ENCODE results near the gene PPID.
"Not testable (repeated sequence)": the region's sequence is repeated elsewhere in the genome, so short reads cannot be mapped to it uniquely, and the experiment has no call there.

PPID gene

DNA sequence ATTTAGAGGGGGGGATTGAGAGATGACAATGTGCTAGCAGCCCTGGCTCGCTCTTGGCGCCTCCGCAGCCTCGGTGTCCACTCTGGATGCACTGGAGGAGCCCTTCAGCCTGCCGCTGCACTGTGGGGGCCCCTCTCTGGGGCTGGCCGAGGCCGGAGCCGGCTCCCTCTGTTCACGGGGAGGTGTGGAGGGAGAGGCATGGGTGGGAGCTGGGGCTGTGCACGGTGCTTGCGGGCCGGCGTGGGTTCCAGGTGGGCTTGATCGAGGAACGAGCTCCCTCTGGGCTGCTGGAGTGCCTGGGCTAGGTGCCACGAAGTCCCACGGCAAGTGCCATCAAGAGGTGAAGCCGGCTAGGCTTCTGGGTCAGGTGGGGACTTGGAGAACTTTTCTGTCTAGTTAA lies 58.4 kb downstream of the PPID start:
- no peak for DNase-seq

GRCh38 chr4:158663707-158664625 lies 59.2 kb downstream of the PPID start:
- not testable (repeated sequence) for DNase-seq

- not testable (repeated sequence) for DNase-seq
Observed at GRCh38 chr4:158663255-158663654, 59.9 kb downstream of the PPID start.
